ENCODE measurements around the gene USH1C. TPM values are rescaled to one million over a fixed set of nuclear protein-coding genes. Genes with fewer than 3 reads are reported as not detected.

Gene USH1C
- total and polyA plus RNA-seq, 8 donors = 4.8 to 107 (median 22.2) TPM

DNA sequence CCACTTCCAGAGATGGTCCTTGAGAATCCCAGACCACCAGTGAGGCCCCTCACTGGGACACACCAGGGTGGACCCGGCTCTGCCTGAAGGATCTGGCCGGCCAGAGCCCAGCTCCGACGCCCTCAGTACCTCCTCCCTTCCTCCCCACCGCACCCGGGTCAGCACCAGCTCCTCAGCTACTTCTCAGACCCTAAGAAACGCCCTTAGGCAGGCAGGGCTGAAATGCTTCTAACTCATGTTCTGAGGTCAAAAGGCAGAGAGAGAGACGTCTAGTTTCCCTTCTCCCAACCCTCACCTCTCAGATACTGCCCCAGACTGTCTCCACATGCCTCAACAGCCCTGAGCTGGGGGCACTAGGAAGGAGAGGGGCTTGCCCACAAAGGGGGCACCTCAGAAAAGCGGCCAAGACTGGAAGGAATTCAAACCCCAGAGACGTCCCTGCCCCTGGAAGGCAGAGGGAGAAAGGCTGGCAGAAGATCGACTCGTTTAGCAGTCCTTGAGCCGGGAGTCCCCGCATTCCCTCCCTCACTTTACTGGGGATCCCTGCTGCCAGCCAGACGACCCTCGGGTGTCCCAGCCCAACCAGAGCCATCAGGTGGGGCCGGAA is 539 bp downstream of the USH1C start:
- Histone ChIP-seq H3K27ac (peak overlapping the region; percentile 44 to 75 (median 69)), H3K27me3 (peaks cover 0 to 53% (median 20%) of the 10 kb centered on the region in 3 donors), H3K36me3 (no peaks in the 10 kb centered on the region), H3K4me1 (peaks cover 4 to 9% (median 8%) of the 10 kb centered on the region in 4 donors), H3K4me3 (peak overlapping the region; percentile 31 to 55 (median 45)), H3K9me3 (no peaks in the 10 kb centered on the region)
- DNase-seq = peak in 1 of 2 donors; percentile 37
- intact Hi-C loops (cut with DNase I; ENCODE audit: low total_unique reads) = no loop called here
- TF ChIP-seq POLR2A (IDR thresholded peaks at IDR 0.05) (no peak), EP300 (IDR thresholded peaks at IDR 0.05) (no peak), POLR2AphosphoS5 (IDR thresholded peaks at IDR 0.05) (no peak)
- TF ChIP-seq, protein P1, sequence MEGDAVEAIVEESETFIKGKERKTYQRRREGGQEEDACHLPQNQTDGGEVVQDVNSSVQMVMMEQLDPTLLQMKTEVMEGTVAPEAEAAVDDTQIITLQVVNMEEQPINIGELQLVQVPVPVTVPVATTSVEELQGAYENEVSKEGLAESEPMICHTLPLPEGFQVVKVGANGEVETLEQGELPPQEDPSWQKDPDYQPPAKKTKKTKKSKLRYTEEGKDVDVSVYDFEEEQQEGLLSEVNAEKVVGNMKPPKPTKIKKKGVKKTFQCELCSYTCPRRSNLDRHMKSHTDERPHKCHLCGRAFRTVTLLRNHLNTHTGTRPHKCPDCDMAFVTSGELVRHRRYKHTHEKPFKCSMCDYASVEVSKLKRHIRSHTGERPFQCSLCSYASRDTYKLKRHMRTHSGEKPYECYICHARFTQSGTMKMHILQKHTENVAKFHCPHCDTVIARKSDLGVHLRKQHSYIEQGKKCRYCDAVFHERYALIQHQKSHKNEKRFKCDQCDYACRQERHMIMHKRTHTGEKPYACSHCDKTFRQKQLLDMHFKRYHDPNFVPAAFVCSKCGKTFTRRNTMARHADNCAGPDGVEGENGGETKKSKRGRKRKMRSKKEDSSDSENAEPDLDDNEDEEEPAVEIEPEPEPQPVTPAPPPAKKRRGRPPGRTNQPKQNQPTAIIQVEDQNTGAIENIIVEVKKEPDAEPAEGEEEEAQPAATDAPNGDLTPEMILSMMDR (IDR thresholded peaks at IDR 0.05) = no peak
- WGBS, 5 donors = 27 to 33% (median 31%) methylated on average over 10 to 17 of the region's 17 CpGs

DNA sequence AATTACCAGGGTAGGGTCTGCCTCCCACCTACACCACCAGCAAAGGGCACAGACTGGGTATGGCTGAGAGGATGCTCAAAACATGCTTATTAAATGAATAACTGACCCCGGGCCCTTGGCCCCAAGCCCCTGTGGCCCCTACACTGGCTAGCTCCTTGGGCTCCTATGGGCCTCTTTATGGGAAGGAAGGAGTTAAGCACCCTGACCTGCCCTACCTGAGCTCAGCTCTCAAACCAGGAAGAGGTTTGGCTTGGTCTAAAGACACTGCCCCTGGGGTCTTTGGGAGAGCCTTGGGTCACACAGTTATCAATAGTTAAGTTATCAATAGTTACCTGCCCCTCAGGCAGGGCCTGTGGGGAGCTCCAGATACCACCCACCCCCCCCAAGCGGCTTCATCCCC is 1.2 kb downstream of the USH1C start:
- TF ChIP-seq, protein P1 (IDR thresholded peaks at IDR 0.05) = no peak
- no peak for TF ChIP-seq POLR2AphosphoS5 (IDR thresholded peaks at IDR 0.05)
- no peak for TF ChIP-seq POLR2A (IDR thresholded peaks at IDR 0.05)
- TF ChIP-seq EP300 (IDR thresholded peaks at IDR 0.05) = no peak
- peak overlapping the region; percentile 44 to 75 (median 69) for H3K27ac ChIP-seq
- H3K27me3 ChIP-seq = peaks cover 0 to 47% (median 19%) of the 10 kb centered on the region in 3 donors
- WGBS, 5 donors = 61 to 81% (median 73%) methylated on average over 1 to 2 of the region's 2 CpGs
- H3K4me1 ChIP-seq = peaks cover 4 to 9% (median 8%) of the 10 kb centered on the region in 4 donors
- intact Hi-C loops (cut with DNase I; ENCODE audit: low total_unique reads) = no loop called here
- H3K36me3 ChIP-seq = no peaks in the 10 kb centered on the region
- H3K9me3 ChIP-seq = no peaks in the 10 kb centered on the region
- peak overlapping the region; percentile 31 to 55 (median 45) for H3K4me3 ChIP-seq
- peak in 1 of 2 donors; percentile 48 for DNase-seq

DNA sequence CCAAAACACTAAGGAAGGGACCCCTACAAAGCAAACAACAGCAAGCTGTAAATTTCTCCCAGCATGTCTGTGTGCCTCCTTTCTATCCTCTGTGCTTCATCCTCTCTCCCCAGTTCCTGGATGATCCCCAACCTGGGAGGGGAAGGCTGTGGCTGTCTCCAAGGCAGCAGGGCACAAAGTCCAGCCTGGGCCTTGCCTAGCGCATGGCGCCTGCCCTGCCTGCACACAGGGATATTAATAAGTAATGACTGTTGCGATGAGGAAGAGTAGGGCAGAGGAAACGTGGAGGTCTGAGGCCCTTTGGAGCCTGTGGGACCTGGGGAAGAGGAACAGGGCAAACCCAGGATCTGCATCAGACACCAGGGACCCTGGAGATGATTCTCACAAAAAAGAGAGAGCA is 2.0 kb downstream of the USH1C start:
- H3K9me3 ChIP-seq = no peaks in the 10 kb centered on the region
- H3K4me3 ChIP-seq = peak overlapping the region in 2 of 4 donors; percentile 44 to 55
- peaks cover 0 to 39% (median 11%) of the 10 kb centered on the region in 3 donors for H3K27me3 ChIP-seq
- peaks cover 4 to 9% (median 8%) of the 10 kb centered on the region in 4 donors for H3K4me1 ChIP-seq
- H3K27ac ChIP-seq = peak overlapping the region; percentile 44 to 75 (median 69)
- H3K36me3 ChIP-seq = no peaks in the 10 kb centered on the region
- intact Hi-C loops (cut with DNase I; ENCODE audit: low total_unique reads) = no loop called here
- DNase-seq = peak; percentile 72 to 86
- TF ChIP-seq EP300 (IDR thresholded peaks at IDR 0.05) (no peak), POLR2AphosphoS5 (IDR thresholded peaks at IDR 0.05) (peak in 2 of 3 donors; percentile 71)
- 32 to 76% (median 51%) methylated on average over 4 of the region's 4 CpGs for WGBS, 5 donors

DNA sequence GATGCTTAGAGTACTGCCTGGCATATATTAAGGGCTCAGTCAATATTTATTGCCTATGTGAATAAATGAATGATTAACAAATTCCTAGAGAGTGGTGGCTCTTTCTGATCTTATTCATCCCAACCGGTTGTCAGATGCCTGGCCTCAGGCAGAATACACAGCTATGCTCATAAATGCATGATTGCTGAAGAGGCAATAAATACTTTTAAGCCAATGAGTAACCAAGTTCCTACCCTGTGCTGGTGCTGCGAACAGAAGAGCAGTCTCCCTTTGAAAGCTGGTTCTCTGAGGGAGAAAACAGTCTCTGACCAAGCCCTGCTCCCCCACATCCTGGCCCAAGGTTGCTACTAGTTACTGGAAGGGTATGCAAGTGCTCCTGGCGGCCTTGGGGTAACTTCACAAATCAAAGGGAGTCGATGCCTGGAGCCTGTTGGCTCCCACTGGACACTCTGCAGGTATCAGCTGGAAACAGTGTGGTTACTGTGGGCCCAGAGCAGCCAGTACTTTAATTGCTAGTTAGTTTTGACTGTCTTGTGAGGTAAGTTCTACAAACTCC is 2.8 kb downstream of the USH1C start:
- H3K9me3 ChIP-seq = no peaks in the 10 kb centered on the region
- WGBS, 5 donors = 63 to 78% (median 71%) methylated on average over 4 of the region's 4 CpGs
- peaks cover 4 to 9% (median 8%) of the 10 kb centered on the region in 4 donors for H3K4me1 ChIP-seq
- H3K27me3 ChIP-seq = peaks cover 0 to 31% (median 6%) of the 10 kb centered on the region in 3 donors
- intact Hi-C loops (cut with DNase I; ENCODE audit: low total_unique reads) = no loop called here
- no peak overlapping the region for H3K4me3 ChIP-seq
- no peak for DNase-seq
- no peaks in the 10 kb centered on the region for H3K36me3 ChIP-seq
- no peak for TF ChIP-seq EP300 (IDR thresholded peaks at IDR 0.05)
- TF ChIP-seq, protein P1 (IDR thresholded peaks at IDR 0.05) = no peak
- no peak for TF ChIP-seq POLR2AphosphoS5 (IDR thresholded peaks at IDR 0.05)
- no peak for TF ChIP-seq POLR2A (IDR thresholded peaks at IDR 0.05)
- peak overlapping the region in 1 of 5 donors; percentile 69 for H3K27ac ChIP-seq
